ENCODE data around the gene PRLR.

DNA sequence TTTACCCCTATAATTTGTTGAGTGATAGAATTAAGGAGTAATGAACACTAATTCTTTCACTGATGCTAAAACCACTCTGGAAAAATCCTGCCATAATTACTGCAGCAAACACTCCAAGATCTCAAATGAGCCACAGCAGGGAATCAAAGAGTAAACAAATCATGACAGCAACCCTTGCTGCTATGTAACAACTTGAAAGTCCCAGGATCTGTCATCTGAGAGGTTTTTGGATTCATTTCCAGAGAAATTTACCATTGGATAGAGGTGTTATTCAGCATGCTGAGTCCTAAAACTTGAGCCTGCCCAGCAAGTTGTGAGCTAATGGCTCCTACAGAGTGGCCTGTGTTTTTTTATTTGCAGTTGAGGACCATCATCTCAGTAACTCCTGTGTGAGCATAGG, 59.2 kb downstream of the PRLR start:
- TF ChIP-seq, protein P1, sequence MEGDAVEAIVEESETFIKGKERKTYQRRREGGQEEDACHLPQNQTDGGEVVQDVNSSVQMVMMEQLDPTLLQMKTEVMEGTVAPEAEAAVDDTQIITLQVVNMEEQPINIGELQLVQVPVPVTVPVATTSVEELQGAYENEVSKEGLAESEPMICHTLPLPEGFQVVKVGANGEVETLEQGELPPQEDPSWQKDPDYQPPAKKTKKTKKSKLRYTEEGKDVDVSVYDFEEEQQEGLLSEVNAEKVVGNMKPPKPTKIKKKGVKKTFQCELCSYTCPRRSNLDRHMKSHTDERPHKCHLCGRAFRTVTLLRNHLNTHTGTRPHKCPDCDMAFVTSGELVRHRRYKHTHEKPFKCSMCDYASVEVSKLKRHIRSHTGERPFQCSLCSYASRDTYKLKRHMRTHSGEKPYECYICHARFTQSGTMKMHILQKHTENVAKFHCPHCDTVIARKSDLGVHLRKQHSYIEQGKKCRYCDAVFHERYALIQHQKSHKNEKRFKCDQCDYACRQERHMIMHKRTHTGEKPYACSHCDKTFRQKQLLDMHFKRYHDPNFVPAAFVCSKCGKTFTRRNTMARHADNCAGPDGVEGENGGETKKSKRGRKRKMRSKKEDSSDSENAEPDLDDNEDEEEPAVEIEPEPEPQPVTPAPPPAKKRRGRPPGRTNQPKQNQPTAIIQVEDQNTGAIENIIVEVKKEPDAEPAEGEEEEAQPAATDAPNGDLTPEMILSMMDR (conservative IDR thresholded peaks at IDR 0.05; ENCODE audit: low read depth in 2 of 2): no peak
- TF ChIP-seq, protein P2, sequence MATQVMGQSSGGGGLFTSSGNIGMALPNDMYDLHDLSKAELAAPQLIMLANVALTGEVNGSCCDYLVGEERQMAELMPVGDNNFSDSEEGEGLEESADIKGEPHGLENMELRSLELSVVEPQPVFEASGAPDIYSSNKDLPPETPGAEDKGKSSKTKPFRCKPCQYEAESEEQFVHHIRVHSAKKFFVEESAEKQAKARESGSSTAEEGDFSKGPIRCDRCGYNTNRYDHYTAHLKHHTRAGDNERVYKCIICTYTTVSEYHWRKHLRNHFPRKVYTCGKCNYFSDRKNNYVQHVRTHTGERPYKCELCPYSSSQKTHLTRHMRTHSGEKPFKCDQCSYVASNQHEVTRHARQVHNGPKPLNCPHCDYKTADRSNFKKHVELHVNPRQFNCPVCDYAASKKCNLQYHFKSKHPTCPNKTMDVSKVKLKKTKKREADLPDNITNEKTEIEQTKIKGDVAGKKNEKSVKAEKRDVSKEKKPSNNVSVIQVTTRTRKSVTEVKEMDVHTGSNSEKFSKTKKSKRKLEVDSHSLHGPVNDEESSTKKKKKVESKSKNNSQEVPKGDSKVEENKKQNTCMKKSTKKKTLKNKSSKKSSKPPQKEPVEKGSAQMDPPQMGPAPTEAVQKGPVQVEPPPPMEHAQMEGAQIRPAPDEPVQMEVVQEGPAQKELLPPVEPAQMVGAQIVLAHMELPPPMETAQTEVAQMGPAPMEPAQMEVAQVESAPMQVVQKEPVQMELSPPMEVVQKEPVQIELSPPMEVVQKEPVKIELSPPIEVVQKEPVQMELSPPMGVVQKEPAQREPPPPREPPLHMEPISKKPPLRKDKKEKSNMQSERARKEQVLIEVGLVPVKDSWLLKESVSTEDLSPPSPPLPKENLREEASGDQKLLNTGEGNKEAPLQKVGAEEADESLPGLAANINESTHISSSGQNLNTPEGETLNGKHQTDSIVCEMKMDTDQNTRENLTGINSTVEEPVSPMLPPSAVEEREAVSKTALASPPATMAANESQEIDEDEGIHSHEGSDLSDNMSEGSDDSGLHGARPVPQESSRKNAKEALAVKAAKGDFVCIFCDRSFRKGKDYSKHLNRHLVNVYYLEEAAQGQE (IDR thresholded peaks at IDR 0.05; ENCODE audit: unreplicated experiment): no peak
